Stimulated activated CD8-positive, alpha-beta memory T cell treated with anti-CD3 and anti-CD28 coated beads, Interleukin-7, amount 100 ng/mL, for 48 hours (primary cell): ENCODE measurements around the gene TOLLIP.

Source experiments
- DNase-seq, 2 donors: peaks; one replicate each; pipeline ENCODE4 v3.0.0-alpha.2; 2020; ENCODE audit warnings: low read depth in 1 of 2; ENCODE audit errors: extremely low read depth in 1 of 2

The TOLLIP gene

DNA sequence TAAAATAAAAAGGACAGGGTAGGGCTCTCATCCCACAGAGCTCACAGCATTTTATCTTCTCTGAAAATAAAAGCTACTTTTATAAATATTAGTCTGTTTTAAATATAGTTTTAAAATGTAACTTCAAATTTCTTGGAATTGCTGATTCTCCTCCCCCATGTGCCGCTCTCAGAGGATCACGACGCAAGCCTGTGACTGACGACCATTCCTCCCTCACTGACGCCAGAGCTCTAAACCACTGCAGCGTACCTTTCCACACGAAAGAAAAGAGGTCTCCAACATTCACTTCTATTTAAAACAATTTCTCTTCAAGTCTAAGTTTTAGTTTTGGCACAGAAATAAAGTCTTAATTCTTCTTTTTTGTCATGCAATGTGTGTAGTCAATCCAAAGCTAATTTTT is 9.3 kb downstream of the TOLLIP start:
- no peak for DNase-seq

DNA sequence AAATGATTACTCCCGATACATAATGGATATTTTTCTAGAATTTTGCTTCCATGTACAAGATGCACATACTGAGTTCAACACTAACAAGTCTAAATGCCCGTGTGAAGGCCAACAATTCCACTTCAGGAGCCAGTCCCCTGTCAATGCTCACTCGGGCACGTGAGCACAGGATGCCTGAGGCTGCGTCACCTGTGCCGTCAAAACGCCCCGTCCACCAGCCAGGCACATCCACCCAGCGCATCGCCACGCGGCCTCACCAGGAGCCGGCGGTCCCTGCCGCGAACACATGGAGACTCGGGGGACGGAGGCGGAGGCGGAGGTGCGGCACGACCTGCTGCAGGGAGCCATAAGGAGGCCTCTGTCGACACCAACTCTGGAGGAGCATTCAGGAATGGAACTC is 9.8 kb downstream of the TOLLIP start:
- no peak for DNase-seq

DNA sequence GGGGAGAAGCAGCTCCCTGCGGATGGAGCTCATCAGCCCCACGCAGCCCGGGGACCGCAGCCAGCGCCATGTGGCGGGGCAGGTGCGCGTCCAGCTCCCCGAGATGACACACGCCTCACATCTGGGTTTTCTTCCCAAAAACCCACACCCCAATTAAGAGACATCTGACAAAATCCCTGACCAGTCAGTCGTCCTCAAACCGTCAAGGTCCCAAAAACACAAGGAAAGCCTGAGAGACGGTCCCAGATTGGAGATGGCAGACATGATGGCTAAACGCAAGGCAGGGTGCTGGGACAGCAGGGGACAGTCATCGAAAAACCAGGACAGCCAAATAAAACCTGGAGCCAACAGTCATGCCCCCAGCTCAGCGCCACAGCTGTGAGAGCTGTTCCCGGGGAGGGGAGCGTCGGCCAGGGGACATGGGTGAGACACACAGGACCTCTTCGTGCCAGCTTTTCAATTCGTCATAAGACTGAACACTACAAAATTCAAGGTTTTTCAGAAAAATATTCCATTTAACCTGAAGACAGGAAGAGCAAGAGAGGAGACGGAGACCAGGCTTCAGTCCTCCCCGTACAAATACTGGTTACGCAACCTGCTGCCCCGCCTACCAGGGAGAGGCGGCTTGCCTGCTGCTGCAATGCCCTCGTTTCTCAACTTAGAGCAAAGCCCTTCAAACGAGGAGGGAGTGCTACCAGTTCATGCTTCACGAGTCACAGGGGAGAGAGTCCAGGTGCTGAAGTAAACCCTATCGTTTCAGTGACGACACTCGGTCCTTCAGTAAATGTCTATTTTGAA is 10.5 kb downstream of the TOLLIP start:
- DNase-seq: no peak

DNA sequence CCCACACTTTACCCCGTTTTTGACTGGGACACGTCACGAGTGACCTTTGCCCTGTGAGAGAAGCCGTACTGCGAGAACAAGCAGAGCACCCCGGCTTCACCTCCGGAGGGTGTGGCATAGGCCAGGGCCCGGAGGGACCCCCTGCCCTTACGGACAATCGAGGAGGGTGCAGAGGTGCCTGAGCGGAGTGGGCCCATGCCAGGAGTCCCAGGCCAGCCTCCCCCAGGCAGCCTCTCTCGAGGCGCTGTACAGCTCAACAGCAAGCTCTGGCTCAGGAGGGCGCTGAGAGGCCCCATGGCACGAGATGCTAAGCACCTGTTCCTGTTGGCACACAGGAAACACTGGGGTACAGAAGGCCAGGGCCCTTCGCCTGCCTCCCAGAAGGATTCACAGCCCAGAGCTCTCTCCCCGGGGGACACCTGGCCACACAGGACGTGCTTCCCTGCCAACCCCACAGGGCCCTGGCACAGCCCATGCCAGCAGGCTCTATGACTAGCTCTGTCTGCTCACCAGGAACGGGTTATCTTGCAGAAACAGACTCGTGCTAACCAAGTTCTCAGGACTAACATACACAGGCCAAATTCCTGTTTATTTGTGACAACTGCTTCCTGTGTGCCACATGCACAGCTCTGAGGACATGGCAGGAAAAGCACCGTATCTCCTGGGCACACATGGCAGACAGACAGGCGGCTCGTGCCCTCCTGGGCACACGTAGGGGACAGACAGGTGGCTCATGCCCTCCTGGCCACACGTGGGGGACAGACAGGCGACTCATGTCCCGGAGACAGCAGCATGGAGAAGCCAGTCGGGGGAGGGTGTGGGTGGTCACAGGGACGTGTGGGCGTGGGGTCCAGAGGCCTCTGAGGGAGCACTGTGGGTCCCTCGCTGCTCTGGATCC is 11.6 kb downstream of the TOLLIP start:
- no peak for DNase-seq

DNA sequence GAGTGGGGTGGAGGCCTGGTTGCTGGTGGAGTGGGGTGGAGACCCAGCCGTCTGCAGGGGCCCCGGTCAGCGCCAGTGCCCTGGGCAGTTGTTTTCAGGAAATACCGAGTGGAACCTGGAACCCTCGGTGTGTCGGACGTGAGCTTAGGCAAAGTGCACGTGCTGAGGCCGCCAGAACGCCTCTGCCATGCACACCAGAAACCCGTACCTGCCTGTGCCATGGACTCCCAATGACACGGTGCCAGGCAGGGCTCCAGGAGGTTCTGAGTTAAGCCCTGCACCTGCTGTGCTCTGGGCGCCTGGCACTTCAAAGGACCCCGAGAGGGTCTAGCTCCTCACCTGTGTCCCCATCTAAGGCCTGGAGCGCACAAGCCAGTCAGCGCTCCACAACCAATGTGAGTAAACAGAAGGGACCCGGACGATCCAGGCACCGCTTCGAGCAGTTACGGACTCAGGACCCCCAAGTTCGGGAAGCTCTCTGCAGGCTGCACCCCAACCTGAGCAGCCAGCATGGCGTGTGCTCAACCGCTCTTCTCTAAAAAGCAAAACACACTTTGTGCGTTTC is 12.3 kb downstream of the TOLLIP start:
- DNase-seq: no peak

DNA sequence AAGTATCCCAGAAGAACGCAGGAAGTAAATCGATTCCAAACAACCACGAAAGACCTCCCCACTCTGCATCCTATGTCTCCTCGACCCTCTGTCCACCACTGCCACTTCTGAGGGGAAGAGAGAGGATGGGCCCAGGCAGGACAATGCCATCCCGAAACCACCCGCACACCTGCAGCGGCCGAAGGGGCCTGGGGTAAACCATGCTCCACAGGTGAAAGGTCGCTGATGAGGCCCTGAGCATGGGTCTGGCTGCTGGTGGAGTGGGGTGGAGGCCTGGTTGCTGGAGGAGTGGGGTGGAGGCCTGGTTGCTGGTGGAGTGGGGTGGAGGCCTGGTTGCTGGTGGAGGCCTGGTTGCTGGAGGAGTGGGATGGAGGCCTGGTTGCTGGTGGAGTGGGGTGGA is 13.1 kb downstream of the TOLLIP start:
- DNase-seq: no peak

DNA sequence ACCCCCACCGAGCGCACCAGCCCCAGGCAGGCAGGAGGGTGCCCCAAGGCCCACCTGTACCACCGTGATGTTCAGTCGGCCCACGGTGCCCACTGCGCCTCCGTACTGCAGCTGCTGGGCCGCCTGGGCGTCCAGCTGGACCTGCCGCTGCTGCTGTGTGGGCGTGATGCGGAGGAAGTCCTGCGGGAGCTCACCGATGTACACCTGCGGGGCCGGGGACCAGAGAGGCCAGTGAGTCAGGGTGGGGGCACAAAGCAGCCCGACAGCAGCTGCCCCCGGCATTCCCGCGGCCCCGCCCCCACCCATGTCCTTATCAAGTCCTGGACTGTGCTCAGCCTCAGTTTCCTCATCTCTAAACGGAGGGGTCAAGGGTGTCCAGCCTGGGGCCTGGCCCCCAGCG is 13.8 kb downstream of the TOLLIP start:
- no peak for DNase-seq

DNA sequence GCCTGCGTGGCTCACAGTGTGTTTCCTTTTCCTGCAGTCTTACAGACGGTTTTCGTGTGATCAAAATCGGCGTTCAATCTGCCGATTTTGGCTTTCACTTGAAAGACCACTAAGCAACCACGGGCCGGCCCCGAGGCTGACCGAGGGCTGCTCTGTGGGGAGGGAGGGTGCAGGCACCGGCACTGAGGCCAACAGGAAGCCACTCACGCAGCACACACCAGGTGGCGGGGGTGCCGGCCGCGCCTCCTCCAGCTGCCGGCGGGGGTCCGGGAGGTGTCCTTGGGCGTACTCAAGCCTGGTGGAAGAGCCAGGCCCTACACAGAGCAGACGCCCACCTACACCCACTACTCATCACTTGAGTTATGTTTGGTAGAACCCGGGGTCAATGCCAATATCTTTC is 14.3 kb downstream of the TOLLIP start:
- DNase-seq: no peak

DNA sequence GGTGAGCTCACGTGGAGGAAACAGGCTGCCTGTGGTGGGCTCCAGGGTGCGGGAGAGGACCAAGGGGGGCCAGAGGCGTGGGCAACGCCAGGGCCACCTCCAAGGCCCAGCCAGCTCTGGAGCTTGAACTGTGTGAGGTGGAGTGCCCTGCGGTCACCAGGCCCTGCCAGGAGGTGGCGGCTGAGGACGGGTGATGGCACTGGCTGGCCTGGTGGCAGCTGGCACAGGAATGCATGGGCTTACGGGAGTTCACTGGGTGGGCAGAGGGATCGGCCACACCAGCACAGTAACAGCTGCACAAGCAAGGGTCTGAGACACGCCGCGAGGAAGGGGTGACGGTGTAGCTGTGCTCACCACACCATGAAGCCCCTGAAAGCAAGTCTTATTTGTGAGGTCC is 15.8 kb downstream of the TOLLIP start:
- no peak for DNase-seq

DNA sequence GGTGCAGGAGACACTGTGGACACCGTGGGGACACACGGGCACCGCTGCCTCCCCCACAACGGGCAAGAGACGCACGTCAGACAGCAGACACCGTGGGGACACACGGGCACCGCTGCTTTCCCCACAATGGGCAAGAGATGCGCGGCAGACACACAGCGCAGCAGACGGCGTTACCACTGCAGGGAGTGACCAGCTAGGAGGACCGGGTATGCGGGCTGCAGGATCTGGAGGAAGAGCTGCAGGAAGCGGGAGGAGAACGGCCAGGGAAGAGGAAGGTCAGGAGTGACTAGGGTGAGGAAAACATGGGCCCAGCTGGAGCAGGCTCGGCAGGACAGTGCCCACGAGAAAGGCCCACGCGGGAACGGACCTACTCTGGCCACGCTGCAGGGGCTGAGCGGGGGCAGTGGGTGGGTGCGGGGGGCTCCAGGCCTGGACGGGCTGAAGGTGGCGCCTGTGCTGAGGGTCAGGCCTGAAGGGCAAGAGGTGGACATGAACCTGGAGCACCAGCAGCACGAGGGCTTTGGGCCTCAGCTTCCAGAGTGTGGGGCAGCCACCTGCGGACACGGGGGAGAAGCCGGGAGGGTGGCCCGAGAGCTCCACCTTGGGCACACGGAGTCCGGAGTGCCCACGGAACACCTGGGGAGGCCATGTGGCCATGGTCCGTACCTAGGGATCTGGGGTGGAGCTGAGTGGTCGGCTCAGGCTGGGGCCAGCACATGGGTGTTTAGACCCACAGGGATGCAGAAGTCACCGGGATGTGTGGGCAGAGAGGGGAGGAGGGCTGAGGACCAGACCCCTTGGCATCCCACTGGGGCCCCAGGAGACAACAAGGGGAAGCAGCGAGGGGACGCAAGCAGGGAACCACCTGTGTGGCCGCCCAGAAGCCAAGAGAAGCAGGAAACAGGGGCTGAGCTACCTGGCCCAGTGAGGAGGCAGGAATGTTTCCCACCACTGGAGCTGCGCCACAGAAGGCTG is 16.5 kb downstream of the TOLLIP start:
- no peak for DNase-seq

DNA sequence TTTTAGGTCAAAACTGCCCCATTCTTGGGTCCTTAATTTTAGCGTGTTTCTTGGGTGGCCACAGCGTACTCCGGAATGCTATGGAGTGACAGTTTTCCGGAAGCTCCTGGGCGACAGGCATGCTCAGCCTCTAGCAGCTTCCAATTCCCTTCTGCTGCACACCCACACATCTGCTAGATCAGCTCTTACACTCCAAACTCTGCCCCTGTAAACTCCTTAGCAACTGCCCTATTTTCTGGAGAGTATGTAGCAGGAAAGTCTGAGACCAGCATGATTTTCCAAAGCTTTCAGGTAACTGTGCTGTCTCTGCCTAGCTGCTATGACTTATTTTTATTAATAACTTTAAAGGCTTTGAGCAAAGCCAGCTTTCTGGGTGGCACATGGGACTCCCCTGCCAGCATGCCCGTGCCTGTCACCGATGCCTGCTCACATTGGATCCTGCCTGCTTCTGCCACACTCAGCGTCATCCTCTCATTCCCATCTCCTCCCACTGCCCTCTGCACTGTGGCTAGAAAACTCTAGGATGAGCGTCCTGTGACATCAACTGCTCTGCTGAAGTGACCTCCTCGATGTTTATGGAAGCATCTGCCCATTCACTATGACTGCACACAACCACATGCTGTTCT is 17.3 kb downstream of the TOLLIP start:
- DNase-seq: no peak

DNA sequence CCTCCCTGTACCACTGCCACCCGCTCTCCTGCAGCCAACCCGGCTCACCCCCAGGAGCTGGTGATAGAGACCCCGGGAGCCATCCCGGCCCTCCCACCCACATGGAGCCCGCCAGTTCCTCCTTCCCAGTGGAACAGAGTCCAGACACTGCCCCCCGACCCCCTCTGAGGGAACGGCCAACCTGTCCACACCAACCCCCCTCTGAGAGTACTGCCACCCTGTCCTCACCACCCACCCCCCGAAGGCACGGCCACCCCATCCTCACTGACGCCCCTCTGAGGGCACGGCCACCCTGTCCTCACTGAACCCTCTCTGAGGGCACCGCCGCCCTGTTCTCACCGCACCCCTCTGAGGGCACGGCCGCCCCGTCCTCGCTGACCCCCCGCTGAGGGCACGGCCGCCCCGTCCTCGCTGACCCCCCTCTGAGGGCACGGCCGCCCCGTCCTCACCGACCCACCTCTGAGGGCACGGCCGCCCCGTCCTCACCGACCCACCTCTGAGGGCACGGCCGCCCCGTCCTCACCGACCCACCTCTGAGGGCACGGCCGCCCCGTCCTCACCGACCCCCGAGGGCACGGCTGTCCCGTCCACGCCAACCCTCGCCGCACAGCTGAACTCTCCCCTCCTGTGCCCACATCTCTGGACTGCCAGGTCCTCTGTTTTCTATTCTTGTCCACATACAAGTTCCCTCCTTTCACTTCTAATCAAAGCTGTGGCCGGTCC is 18.0 kb downstream of the TOLLIP start:
- no peak for DNase-seq

DNA sequence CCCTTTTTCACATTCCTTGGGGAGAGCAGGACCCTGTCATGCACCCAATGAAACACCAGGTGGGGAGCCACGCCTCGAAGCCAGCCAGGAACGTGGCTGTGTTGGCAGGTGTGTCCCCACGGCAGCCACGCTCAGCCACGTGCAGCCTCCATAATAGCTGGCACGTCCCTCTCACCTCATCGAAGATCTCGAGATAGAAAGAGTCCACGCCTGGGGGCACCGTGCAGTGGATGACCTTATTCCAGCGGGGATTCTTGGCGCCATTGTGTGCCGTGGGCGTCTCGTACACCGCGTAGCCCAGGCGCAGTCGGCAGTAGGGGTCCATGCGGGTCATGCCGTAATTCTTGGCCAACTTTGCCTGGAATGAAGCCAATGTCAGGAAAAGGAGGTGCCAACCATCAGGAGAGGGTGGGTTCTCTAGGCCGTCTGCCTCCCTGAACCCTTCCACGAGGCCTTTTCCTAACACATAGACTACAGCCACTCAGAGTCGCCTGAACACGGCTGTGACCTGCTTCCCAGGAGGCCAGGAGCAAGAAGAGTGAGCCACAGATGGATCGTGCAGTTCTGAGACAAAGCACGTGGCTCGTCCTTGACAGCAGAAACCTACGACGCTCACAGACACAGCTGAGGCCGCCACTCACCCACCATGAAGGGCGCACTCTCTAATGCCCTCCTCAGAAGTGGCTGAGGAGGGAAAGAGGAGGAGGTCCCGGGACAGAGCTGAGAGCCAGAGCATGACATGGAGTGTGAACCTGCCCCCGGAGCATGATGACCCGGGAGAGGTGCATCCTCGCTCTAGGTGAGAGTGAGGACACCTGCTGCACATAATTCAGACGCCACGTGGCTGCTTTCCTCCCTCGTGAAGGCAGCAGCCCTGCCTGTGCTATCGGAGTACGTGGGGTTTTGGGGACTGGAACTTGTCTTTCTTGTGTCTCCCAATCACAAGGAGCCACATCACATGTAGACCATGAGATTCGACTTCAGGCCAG is 19.1 kb downstream of the TOLLIP start:
- DNase-seq: no peak

DNA sequence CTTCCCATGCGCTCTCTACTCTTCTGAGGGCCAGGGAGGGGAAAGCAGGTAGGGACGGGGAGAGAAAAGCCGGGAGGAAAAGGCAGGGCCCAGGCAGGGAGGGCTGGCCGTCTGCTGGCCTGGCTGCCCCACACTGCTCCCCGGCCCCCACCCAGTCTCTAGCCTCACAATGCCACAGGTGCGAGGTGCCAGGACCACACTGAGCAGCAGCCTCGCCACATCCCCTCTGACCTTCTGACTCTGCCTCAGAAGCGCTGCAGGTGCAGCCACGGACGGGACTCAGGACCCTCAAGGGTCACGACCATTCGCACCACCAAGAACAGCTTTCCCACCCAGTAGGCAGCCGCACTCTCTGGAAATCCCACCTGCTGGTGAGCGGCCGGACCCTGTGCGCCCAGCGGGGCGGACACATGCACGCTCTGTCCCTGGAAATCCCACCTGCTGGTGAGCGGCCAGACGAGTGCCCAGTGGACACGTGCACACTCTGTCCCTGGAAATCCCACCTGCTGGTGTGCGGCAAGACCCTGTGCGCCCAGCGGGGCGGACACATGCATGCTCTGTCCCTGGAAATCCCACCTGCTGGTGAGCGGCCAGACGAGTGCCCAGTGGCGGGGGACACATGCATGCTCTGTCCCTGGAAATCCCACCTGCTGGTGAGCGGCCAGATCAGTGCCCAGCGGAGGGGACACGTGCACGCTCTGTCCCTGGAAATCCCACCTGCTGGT is 20.1 kb downstream of the TOLLIP start:
- no peak for DNase-seq

DNA sequence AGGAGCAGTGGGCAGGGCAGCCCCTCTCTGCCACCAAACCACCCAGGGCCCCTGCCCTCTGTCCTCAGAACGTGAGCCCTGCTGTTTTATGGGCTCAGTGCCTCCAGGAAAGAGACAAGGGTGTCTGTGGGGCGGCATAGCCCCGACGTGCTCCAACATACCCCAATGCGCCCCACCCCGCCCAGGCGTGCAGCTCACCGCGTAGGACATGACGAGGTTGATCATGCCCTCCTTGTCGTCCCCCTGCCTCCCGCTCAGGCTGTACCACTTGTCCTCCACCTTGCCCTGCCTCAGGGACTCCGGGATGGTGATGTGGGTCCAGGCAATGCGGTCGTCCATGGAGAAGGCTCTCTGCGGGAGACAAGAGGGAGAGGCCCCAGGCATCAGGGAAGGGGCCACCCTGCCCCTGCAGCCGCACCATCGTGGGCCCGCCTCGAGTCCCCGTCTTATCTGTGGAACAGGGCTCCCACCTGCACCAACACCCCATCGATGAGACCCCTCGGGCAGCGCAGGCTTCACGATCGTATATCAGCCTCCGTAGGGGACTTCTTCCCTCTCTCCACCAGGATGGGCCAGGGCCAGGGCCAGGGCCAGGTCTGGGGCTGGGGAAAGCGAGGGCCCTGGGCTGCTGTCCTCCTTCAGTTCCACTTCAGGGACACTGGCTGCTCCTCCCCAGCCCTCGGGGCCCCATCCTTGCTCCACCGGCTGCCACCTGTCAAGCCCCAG is 20.8 kb downstream of the TOLLIP start:
- no peak for DNase-seq

DNA sequence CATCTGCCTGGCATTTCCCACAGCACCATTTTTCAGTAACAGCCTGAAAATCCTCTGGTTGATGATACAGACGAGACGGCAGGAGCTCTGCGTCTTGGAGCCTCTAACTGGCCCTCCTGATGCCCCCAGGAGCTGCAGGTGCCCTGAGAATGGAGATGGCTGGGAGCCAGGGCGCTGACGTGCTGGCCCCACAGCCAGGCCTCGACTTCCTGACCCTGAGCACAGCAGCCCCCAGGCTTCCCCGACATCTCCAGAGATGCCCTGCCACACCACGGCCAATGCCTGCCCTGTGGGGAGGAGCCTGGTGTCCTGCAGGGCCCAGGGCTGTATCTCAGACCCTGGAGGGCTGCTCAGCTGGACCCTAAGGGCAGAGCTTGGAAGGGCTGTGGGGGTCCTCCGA is 21.5 kb downstream of the TOLLIP start:
- DNase-seq: no peak

DNA sequence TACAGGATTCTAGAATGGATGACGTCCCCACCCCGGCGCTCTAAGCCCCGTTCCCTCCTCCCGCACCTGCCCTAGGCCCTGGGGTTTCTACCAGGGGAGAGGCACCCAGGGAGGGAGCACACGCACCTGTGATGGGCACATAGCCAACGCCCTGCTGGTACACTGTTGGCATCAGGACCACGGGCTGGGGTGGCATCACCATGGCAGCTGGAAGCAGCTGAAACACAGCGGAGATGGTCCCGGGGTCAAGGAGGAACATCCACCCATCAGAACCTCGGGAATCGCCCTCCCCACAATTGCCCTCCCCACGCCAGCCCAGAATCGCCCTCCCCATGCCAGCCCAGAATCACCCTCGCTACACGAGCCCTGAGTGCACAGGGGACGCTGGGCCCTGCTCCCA is 23.6 kb downstream of the TOLLIP start:
- DNase-seq: no peak
